Ovary (tissue), 9 donors: ENCODE results near the gene LRRC43. TPM values are rescaled to one million over a fixed set of nuclear protein-coding genes. Genes with fewer than 3 reads are reported as not detected.

Source experiments
- DNase-seq, 5 donors: peaks; one replicate each; pipeline ENCODE4 v3.0.0-alpha.2; 2019 to 2020
- H3K27ac ChIP-seq, 2 donors: fragments of 200-600 bp; one replicate each; pipeline versions ENCODE4 v1.5.1 to v1.8.0; 2019 to 2022
- H3K27me3 ChIP-seq: fragments of 200-600 bp; one replicate; pipeline ENCODE4 v1.8.0; 2022
- H3K36me3 ChIP-seq: fragments of 200-600 bp; sonication (generic); one replicate; pipeline ENCODE4 v1.5.1; 2019
- H3K4me1 ChIP-seq: one replicate; pipeline ENCODE4 v1.8.1; 2013; ENCODE audit warnings: mild to moderate bottlenecking, moderate library complexity; ENCODE audit not compliant: insufficient read depth
- H3K4me3 ChIP-seq: fragments of 200-600 bp; sonication (generic); one replicate; pipeline ENCODE4 v1.5.1; 2017
- H3K9me3 ChIP-seq, 2 donors: fragments of 200-600 bp in 1 of 2; sonication (generic) in 1 of 2; one replicate each; pipeline versions ENCODE4 v1.5.1 to v1.8.1; 2013 to 2019; ENCODE audit warnings: mild to moderate bottlenecking in 1 of 2, moderate library complexity in 1 of 2
- CTCF ChIP-seq, 3 donors: fragments of 450-650 bp in 2 of 3; fragments of 200-600 bp in 1 of 3; IDR thresholded peaks; one replicate each; pipeline versions ENCODE4 v1.5.1 to v1.8.0; 2016 to 2022; ENCODE audit warnings: antibody characterized with exemption in 3 of 3, mild to moderate bottlenecking in 1 of 3
- EP300 ChIP-seq: sonication (generic); formaldehyde crosslinking; IDR thresholded peaks from one replicate; pipeline ENCODE4 v1.6.1; 2017; ENCODE audit warnings: antibody characterized with exemption
- POLR2A ChIP-seq: fragments of 450-650 bp; IDR thresholded peaks from one replicate; pipeline ENCODE4 v1.6.1; 2017; ENCODE audit warnings: antibody characterized with exemption, mild to moderate bottlenecking, moderate library complexity
- whole genome bisulfite sequencing, 3 donors: extraction: QIAGEN DNeasy Blood & Tissue Kit in 1 of 3; methylation state at CpG; one replicate each; pipeline versions ENCODE4 v1.1.5 to v1.1.7; 2013 to 2017; 5-methylcytosine and 5-hydroxymethylcytosine counted together
- intact Hi-C, 4 donors: fragments of 100-400 bp; cut with DNase I; formaldehyde crosslinking; loops; one replicate each; pipeline versions ENCODE4 v1.11.0 to v1.15.1; 2022 to 2023
- polyA plus RNA-seq, 2 donors: library from polyadenylated mRNA; stranded (reverse); fragments of 200-250 nt in 1 of 2; fragments of 350-450 nt in 1 of 2; fragmentation: Illumina TruSeq in 1 of 2; extraction: RNeasy Lipid Tissue Mini Kit (QIAGEN cat#74804) in 1 of 2; gene quantifications; one replicate each; pipeline ENCODE4 v1.2.3, GENCODE V29; 2013 to 2014
- total RNA-seq, 7 donors: library from RNA; depleted of rRNA in 2 of 7; stranded (reverse); fragments of >200 nt in 2 of 7; fragmentation: NEBNext Ultra II Directional in 3 of 7; extraction: Animal tissue kit (Norgen Biotek cat#: 25700) in 3 of 7; gene quantifications; one replicate each; pipeline versions ENCODE4 v1.1.0 to v1.2.4, GENCODE V29; 2016 to 2023
- donor health status: DM: no; HTN: no; CAD: no; lungs with moderate emphysema.
- donor health status: DM: no; HTN: no; CAD: no.
- donor health status: Bipolar disorder and iron deficiency.
- donor health status: DM: yes; HTN: yes; CAD: no.
- donor health status: DM: no; HTN: no; CAD: no.
- donor health status: DM: yes; HTN: yes; CAD: no.

LRRC43 gene
- total and polyA plus RNA-seq, 9 donors = 0.47 to 12.9 (median 1.1) TPM; not detected in 1

- Histone ChIP-seq H3K36me3 (no peaks in the 10 kb centered on the region), H3K27ac (no peak overlapping the region), H3K4me3 (no peak overlapping the region), H3K27me3 (no peaks in the 10 kb centered on the region), H3K4me1 (no peaks in the 10 kb centered on the region), H3K9me3 (no peaks in the 10 kb centered on the region)
- 76 to 83% (median 79%) methylated on average over 22 of the region's 22 CpGs for WGBS, 3 donors
- intact Hi-C loops = no loop called here
- TF ChIP-seq EP300 = no peak
- TF ChIP-seq CTCF (IDR thresholded peaks at IDR 0.05) = no peak
- no peak for TF ChIP-seq POLR2A
- no peak for DNase-seq
Measured at GRCh38 chr12:122166422-122167349, 16.2 kb upstream of the LRRC43 start.

DNA sequence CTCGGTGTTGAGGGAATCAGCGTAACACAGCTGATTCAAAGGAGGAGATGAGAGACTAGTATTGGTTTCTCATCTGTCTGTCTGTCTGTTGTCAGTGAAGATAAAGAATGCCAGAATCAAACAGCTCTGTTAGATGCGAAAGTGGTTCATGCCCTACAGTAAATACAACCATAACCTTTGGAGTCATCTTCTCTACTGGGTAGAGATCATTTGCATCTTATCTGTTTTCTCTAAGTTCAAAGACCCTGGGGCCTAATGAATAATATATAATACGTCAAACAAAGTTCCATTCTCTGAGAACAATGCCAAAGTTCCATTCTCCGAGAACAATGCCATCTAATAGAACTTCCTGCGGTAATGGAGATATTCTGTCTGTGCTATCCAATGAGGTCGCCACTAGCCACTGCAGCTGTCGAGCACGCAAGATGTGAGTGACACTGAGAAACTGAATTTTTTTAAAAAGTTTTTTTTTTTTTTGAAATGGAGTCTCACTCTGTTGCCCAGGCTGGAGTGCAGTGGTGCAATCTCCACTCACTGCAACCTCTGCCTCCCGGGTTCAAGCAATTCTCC, 15.5 kb upstream of the LRRC43 start:
- no peaks in the 10 kb centered on the region for H3K4me1 ChIP-seq
- no peaks in the 10 kb centered on the region for H3K9me3 ChIP-seq
- DNase-seq = no peak
- H3K27me3 ChIP-seq = no peaks in the 10 kb centered on the region
- 83 to 91% (median 89%) methylated on average over 10 of the region's 10 CpGs for WGBS, 3 donors
- H3K4me3 ChIP-seq = no peak overlapping the region
- no peaks in the 10 kb centered on the region for H3K36me3 ChIP-seq
- intact Hi-C loops = no loop called here
- TF ChIP-seq EP300 (no peak), CTCF (IDR thresholded peaks at IDR 0.05) (no peak), POLR2A (no peak)
- H3K27ac ChIP-seq = no peak overlapping the region

- 85 to 88% (median 86%) methylated on average over 3 of the region's 3 CpGs for WGBS, 3 donors
- Histone ChIP-seq H3K27ac (no peak overlapping the region), H3K27me3 (no peaks in the 10 kb centered on the region), H3K9me3 (no peaks in the 10 kb centered on the region), H3K36me3 (no peaks in the 10 kb centered on the region), H3K4me1 (no peaks in the 10 kb centered on the region), H3K4me3 (no peak overlapping the region)
- intact Hi-C loops = no loop called here
- TF ChIP-seq EP300 = no peak
- TF ChIP-seq POLR2A = no peak
- no peak for TF ChIP-seq CTCF (IDR thresholded peaks at IDR 0.05)
- DNase-seq = no peak
Measured at GRCh38 chr12:122168492-122168891, 14.4 kb upstream of the LRRC43 start.

DNA sequence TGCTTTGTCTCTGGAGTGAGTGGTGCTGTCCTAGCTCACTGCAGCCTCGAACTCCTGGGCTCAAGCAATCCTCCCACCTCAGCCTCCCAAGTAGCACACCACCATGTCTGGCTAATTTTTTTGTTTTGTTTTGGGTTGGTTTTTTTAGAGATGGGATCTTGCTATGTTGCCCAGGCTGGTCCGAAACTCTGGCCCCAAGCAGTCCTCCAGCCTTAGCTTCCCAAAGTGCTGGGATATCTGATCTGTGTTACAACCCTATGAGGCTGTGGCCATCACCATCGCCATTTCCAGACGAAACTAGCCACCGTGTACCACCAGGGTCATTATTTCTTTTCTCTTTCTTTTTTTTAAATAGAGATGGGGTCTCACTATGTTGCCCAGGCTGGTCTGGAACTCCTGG, 11.5 kb upstream of the LRRC43 start:
- no peaks in the 10 kb centered on the region for H3K36me3 ChIP-seq
- 84 to 91% (median 87%) methylated on average over 5 of the region's 5 CpGs for WGBS, 3 donors
- no peak overlapping the region for H3K27ac ChIP-seq
- DNase-seq = no peak
- no peaks in the 10 kb centered on the region for H3K4me1 ChIP-seq
- H3K27me3 ChIP-seq = no peaks in the 10 kb centered on the region
- intact Hi-C loops = no loop called here
- H3K4me3 ChIP-seq = no peak overlapping the region
- no peak for TF ChIP-seq CTCF (IDR thresholded peaks at IDR 0.05)
- TF ChIP-seq POLR2A = no peak
- TF ChIP-seq EP300 = no peak
- no peaks in the 10 kb centered on the region for H3K9me3 ChIP-seq
